NCI-H2081 treated with DMSO at 0.1 percent for 48 hours (cell line): ENCODE measurements around the gene PPARG.
"Not testable (repeated sequence)": the region's sequence is repeated elsewhere in the genome, so short reads cannot be mapped to it uniquely, and the experiment has no call there.

Experiments
- DNase-seq: peaks from one replicate; lab custom pipeline; 2025; lab: John Stamatoyannopoulos, UW

PPARG gene

DNA sequence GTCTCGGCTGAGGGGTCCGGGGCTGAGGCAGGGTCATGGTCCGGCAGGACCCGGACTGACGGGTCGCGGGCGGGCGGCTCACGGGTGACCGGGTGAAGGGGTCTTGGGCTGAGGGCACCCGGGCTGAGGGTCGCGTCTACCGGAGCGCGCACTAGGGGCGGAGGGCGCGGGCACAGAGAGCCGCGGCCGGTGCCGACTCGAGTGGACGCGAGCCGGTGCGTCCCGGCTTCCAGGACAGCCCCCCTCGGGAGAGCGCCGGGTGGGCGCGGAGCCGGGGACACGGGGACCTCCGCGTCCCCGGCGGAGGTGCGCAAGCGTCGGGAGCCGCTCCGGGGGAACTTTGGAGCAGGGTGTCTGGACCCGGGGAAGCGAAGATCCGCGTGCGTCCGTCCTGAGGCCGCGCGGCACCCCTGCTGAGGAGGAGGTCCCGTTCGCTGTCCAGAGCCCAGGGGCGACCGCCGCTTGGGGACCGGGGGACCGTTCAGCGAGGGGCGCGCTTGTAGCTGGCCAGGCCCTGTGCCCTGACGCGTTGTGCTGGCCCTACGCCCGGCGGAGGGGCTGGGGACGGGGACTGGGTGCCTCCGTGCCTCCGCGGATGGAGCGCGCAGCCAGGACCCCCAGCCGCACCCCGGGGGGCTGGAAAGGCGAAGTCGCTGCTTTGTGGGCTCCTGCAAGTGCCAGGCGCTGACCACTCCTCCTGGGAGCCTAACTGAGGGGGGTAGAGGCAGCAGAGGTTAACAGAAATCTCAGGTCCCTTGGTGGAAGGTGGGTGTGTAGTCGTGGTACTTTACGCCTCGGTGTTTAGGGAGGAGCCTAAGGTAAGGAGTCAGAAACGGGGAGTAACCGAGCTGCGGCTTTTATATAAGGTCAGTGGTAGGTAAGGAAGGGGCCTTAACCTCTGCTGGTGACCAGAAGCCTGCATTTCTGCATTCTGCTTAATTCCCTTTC is at the start of gene PPARG:
TSS of gene PPARG (plus strand) at position 889 of the 948 bp plus-strand sequence. CDS start 90,642 bp downstream, outside the sequence.
- DNase-seq = no peak

- DNase-seq = no peak
These were observed 49.6 kb upstream of the PPARG start for GRCh38 chr3:12239301-12239700.

GRCh38 chr3:12242772-12243171 is 46.1 kb upstream of the PPARG start:
- no peak for DNase-seq

DNA sequence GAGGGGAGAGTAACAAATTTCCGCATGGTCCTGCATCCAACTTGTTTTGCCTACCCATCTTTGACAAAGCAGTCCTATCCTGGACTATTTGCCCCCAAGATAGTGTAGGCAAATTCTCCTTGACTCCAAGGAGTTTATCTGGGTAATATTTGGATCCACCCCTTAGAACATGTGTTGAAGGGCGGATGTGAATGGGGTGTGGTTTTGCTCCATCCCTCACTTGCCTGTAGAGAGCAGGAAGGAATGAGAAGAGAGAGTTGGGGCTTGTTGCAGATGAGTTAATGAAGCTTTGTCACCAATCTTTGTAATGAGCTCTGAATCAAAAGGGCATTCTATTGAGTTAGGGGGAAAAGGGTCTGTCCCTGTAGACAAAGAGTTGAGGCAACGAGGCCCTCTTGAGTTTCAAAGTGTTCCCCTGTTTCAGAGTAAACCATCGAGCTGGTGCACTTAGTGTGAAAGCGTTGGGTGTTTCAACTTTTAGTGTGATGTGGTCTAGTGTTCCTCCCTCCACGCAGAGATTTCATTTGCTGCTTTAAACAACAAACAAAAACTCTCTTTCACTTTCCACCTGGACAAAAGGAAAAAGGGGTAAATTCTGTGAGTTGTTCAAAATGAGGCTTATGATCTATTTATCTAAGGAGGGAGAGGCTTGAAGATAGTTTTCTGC is 42.2 kb upstream of the PPARG start:
- no peak for DNase-seq

DNA sequence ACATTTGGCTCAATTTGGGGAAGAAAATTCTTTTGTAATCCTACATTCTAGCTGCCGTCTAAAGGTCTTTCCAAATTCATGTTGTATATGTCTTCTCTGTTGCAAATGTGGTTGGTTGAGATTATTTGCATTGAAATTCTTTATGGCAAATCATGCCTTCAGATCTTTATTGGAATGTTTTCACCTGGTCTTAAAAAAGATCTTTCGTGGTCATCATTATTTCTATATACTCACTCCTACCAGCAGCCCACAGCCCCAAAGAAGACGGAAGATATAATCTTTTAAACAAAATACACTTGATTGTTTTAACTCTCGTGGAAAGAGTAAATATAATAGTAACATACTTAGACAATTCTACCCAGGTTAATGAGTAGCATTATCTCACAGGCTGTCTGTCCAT is 41.5 kb upstream of the PPARG start:
- no peak for DNase-seq

- no peak for DNase-seq
These were observed 39.4 kb upstream of the PPARG start for GRCh38 chr3:12249519-12249918.

GRCh38 chr3:12252889-12253288 is 36.0 kb upstream of the PPARG start:
- DNase-seq = no peak

DNA sequence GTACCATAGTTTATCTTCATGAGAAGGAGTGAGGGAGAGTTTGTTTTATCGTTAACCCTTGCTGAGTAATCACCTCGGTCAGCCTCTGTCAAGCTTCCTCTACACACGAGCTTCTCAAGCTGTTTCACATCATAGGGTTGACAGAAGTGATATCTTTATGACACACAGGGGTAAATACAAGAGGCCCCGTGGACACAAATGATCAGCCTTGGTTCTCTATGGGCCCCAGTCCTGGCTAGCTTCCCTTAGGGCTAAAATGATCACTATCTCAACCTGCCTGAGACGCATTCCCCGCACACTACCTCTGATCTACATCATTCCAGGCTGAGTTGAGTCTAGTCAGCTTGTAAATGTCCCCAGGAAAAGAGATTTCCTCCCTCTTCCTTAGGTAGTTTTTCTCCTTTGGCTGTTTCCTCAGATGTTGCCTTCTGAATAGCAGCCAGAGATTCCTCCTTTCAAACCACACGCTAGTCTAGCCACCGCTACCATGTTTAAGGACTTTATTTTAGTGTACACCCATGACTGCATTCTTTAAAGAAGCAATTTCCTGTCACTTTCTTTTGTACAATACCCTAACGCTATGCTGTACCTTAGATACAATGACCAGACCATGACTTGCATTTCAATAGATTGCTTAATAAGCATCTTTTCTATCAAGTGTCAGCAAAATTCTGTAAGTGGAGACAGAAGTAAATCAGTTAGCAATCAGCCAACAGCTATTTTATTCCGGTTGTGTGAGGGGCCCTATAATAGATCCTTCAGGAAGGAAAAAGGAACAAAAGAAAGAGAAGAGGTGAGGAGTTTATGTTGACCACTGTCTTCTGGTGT is 35.1 kb upstream of the PPARG start:
- DNase-seq = no peak

- no peak for DNase-seq
These were observed 33.5 kb upstream of the PPARG start for GRCh38 chr3:12255393-12255792.

GRCh38 chr3:12258911-12259310 is 30.0 kb upstream of the PPARG start:
- DNase-seq = no peak

GRCh38 chr3:12262173-12262572 is 26.7 kb upstream of the PPARG start:
- DNase-seq = not testable (repeated sequence)

- no peak for DNase-seq
These were observed 23.4 kb upstream of the PPARG start for GRCh38 chr3:12265508-12265907.

- no peak for DNase-seq
These were observed 22.8 kb upstream of the PPARG start for GRCh38 chr3:12266038-12266437.

- DNase-seq = no peak
These were observed 21.4 kb upstream of the PPARG start for GRCh38 chr3:12267376-12268030.

DNA sequence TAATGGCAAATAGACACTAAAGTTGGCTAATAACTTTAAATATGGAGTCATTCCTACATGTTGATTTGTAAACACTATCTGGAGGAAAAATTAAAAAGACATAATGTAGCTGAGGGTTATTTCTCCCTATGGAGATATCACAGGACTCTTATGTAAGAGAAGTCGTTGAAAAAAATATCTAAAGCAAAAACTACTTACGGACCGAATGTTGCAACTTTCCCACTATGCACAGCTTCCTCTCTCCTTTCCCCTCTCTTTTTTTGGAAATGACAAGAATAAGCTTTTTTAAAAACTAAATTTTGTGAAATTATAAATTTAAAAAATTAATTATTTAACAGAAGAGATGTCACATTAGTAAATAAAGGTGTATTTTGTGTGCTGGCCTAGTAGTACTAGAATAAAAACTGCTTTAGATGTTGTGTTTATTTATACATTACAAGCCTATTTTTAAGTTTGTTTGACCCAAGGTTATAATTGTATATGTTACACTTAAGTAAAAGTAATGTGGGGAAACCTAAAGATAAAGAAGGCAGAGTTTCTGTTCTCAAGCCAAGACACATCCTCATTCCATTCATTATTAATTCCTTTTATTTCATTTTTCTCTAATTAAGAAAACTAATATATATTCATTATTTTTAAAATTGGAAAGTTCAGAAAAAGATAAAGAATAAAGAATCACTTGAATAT is 20.7 kb upstream of the PPARG start:
- DNase-seq = no peak

DNA sequence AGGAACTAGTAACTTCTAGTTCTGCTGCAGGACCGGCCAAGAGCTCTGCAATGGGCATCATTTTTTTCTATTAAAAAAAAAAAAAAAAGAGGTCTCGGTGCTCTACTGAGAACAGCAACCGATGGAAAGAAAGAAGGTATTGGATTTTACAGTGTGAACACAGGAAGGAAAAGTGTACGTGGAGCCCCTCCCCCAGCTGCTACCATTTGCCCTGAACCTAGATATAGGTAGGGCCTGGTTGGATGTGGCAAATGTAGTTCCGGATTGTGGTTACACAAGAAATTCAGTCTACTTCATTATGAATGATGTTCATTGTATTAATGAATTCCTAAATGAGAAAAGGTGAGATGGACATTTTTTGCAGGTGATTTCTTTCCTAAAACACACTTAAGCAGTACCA is 17.9 kb upstream of the PPARG start:
- no peak for DNase-seq

GRCh38 chr3:12273045-12273695 is 15.7 kb upstream of the PPARG start:
- DNase-seq = no peak

DNA sequence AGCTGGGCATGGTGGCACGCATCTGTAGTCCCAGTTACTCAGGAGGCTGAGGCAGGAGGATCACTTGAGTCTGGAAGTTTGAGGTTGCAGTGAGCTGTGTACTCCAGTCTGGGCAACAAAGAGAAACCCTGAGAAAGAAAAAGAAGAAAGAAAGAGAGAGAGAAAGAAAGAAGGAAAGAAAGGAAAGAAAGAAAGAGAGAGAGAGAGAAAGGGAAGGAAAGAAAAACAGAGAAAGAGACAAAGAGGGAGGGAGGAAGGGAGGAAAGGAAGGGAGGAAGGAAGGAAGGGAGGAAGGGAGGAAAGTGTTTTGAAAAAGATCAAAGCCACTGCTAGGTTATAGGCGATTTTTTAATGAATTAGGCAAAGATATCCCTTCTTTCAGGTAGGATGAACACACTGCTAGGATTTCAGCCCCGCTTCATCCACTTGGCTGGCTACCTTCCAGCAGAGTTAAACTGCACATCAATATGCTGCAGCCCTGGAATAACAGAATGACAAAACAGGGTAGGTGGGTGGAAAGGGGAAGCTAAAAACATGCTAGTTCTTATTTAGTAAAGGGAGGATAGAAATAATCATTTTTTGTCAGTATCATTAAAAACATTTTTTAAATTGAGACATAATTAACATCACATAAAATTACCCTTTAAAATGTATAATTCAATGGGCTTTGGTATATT is 12.8 kb upstream of the PPARG start:
- no peak for DNase-seq

DNA sequence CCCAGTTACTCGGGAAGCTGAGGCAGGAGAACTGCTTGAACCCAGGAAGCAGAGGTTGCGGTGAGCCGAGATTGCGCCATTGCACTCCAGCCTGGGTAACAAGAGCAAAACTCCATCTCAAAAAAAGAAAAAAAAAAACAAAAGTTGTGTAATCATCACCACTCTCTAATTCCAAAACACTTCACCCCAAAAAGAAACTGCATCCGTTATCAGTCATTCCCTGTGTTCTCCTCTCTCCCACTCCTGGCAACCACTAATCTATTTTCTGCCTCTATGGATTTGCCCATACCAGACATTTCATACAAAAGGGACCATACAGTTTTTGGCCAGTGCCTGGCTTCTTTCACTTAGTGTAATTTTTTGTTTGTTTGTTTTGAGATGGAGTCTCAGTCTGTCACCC is 12.0 kb upstream of the PPARG start:
- DNase-seq = not testable (repeated sequence)

GRCh38 chr3:12278566-12278965 is 10.3 kb upstream of the PPARG start:
- no peak for DNase-seq
